ACC112 (cell line): ENCODE measurements around the gene ADAMTS17.

ENCODE experiments used
- H2AFZ ChIP-seq: fragments of 200-600 bp; sonication (generic); one replicate; pipeline ENCODE4 v1.6.0; 2017; ENCODE audit warnings: antibody characterized with exemption, low read length; ENCODE audit not compliant: unreplicated experiment
- H3K27ac ChIP-seq: fragments of 200-600 bp; sonication (generic); 2 replicates; pipeline ENCODE4 v1.5.1; 2014; ENCODE audit warnings: low read depth, mild to moderate bottlenecking, antibody characterized with exemption, low read length, moderate library complexity
- H3K27me3 ChIP-seq: fragments of 200-600 bp; sonication (generic); 2 replicates; pipeline ENCODE4 v1.6.1; 2014; ENCODE audit warnings: mild to moderate bottlenecking, antibody characterized with exemption, low read length, moderate library complexity, mixed read lengths; ENCODE audit not compliant: insufficient read depth
- H3K36me3 ChIP-seq: fragments of 200-600 bp; sonication (generic); 2 replicates; pipeline ENCODE4 v1.6.1; 2016; ENCODE audit warnings: mild to moderate bottlenecking, antibody characterized with exemption, low read length, moderate library complexity, mixed read lengths; ENCODE audit not compliant: insufficient read depth
- H3K4me1 ChIP-seq: fragments of 200-600 bp; sonication (generic); one replicate; pipeline ENCODE4 v1.6.1; 2016; ENCODE audit warnings: low read length, mixed read lengths; ENCODE audit not compliant: insufficient read depth, unreplicated experiment, control insufficient read depth
- H3K4me3 ChIP-seq: fragments of 200-600 bp; sonication (generic); 2 replicates; pipeline ENCODE4 v1.5.1; 2014; ENCODE audit warnings: mild to moderate bottlenecking, low read depth, low read length
- H3K79me2 ChIP-seq: fragments of 200-600 bp; sonication (generic); one replicate; pipeline ENCODE4 v1.6.0; 2016; ENCODE audit warnings: low read length; ENCODE audit not compliant: control insufficient read depth, unreplicated experiment, insufficient read depth

ADAMTS17 gene

DNA sequence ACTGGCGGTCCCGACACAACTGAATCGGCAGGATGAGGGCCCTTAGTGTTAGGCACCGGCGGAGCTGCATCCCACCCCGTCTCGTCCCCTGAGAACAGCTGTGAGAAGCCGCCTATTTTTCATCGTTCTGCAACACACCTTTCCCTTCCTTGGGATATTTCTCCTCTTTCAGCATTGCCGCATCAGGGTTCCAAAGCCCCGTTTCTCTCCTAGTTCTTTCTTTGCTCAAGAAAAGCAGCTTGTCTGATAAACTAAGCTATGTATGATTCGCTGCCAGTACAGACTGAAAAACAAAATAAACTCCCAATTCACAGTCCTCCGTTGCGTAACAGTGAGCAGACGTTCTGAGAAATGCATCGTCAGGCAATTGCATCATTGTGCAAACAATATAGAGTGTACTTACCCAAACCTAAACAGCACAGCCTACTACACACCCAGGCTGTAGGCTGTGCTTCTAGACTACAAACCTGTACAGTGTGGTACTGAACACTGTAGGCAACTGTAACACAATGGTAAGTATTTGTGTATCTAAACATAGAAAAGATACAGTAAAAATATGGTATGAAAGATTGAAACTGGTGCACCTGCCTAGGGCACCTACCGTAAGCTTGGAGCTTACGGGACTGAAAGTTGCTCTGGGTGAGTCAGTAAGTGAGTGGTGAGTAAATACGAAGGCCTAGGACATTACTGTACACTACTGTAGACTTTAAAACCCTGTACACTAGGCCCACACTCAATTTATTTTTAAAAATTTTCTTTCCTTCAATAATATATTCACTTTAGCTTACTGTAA is 8.9 kb upstream of the ADAMTS17 start:
- Histone ChIP-seq H3K4me3 (peak overlapping the region; percentile 90), H3K36me3 (no peaks in the 10 kb centered on the region), H3K79me2 (no peaks in the 10 kb centered on the region), H3K4me1 (no peaks in the 10 kb centered on the region), H2AFZ (peak overlapping the region; percentile 7), H3K27me3 (no peaks in the 10 kb centered on the region), H3K27ac (no peak overlapping the region)

DNA sequence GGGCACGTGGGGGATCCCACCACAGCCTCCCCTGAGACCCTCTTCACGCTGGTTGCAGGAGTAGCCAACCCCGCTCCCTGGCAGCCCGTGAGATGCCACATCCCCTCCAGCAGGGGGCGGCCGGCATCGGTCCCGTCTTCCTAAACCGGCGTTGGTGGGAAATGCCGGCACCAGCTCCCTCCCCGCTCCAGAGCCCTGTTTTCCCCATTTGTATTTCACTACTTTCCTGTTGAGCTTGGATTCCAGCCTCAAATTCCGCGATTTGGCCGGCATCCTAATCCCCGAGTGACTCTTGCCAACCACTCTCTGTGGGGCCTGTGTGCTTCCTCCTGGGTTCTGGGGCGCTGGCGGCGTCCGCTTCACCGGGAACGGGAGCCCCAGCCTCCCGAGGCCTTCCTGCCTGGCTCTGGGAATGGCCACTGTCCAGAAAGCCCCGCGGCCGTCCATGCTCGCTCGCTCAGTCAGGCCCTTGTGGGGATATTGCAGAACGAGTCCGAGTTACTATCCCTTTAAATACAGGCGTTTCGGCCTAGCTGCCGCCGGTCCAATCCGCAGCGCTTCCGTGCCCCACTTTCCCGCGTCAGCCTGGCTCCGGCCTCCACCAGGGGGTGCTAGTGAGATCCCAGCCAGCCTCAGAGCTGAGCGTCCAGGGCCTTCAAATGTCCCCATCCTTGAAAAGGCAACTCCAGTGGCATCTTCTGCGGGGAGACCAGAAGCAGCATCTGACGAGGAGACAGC is 8.1 kb upstream of the ADAMTS17 start:
- H3K4me1 ChIP-seq, result no peaks in the 10 kb centered on the region
- no peaks in the 10 kb centered on the region for H3K79me2 ChIP-seq
- H3K27ac ChIP-seq, result 0 out of 2 replicates have a peak overlapping the region, but pooled peaks have one; percentile 23
- H2AFZ ChIP-seq, result peak overlapping the region; percentile 97
- peak overlapping the region; percentile 90 for H3K4me3 ChIP-seq
- no peaks in the 10 kb centered on the region for H3K27me3 ChIP-seq
- no peaks in the 10 kb centered on the region for H3K36me3 ChIP-seq

DNA sequence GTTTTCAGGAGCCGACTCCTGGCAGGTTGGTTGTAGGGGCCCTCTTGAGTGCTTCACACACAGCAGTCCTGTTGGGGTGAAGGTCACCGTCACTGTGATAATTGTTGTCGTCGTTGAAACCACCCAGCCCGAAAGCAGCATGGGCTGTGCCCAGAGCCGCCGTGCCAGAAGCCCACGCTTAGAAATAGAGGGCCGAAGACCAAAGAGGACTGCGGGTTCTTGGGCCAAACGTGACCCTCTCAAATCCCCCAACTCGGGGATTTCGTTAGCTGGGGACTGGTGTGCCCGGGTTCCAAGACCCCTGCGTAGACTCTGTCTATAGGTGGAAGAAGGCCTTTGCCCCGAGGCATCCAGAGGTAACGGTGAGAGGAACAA is 7.5 kb upstream of the ADAMTS17 start:
- peak overlapping the region; percentile 90 for H3K4me3 ChIP-seq
- H2AFZ ChIP-seq, result no peak overlapping the region
- H3K27ac ChIP-seq, result no peak overlapping the region

DNA sequence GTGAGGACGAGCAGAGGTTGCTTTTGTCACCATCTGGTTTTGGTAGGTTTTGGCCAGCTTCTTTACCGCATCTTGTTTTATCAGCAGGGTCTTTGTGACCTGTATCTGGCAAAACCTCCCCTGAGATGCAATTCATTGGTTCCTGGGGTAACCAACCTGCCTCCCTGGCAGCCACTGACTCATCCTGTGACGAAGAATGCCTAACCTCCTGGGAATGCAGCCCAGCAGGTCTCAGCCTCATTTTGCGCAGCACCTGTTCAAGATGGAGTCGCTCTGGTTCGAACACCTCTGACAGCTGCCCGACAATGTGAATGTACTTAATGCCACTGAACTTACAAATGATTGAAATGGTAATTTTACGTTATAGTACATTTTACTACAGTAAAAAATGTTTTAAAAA is 6.8 kb upstream of the ADAMTS17 start:
- Histone ChIP-seq H3K27me3 (no peaks in the 10 kb centered on the region), H3K36me3 (no peaks in the 10 kb centered on the region), H3K4me1 (no peaks in the 10 kb centered on the region), H2AFZ (no peak overlapping the region), H3K79me2 (no peaks in the 10 kb centered on the region), H3K4me3 (no peak overlapping the region), H3K27ac (no peak overlapping the region)

More for the DNA sequence above, 7.5 kb upstream of the ADAMTS17 start:
- no peaks in the 10 kb centered on the region for H3K27me3 ChIP-seq
- no peaks in the 10 kb centered on the region for H3K79me2 ChIP-seq
- H3K36me3 ChIP-seq, result no peaks in the 10 kb centered on the region
- H3K4me1 ChIP-seq, result no peaks in the 10 kb centered on the region

DNA sequence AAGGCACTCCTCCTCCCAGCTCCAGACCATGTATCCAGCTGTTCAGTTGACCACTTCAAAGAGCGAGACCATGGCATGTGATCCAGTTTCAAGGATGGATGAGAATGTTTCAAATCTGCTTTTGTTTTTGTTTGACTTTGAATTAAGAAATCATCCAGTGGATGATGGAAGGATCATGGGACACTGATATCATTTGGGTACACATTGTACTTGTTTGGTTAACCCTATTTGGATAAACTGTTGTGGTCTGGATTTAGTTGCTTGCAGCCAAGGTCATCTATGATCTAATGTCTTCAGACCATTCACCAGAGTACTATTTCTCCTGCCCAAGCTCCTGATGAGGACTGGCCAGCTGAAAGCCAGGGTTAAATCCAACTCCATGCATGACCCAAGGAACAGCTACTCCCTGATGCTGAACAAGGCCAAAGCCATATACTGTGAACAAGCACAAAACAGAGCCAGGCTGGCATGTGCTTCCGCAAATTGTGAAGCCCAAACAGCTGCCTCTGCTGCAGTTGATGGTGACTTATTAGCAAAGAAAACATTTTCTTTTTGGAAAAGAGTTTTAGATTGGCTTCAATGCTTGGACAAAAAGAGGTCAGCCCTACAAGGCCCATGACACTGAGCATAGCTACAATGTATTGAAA is 5.2 kb upstream of the ADAMTS17 start:
- Histone ChIP-seq H3K36me3 (no peaks in the 10 kb centered on the region), H3K27ac (no peak overlapping the region), H3K27me3 (peaks cover 8% of the 10 kb centered on the region), H3K4me1 (no peaks in the 10 kb centered on the region), H3K4me3 (no peak overlapping the region), H2AFZ (no peak overlapping the region), H3K79me2 (no peaks in the 10 kb centered on the region)

DNA sequence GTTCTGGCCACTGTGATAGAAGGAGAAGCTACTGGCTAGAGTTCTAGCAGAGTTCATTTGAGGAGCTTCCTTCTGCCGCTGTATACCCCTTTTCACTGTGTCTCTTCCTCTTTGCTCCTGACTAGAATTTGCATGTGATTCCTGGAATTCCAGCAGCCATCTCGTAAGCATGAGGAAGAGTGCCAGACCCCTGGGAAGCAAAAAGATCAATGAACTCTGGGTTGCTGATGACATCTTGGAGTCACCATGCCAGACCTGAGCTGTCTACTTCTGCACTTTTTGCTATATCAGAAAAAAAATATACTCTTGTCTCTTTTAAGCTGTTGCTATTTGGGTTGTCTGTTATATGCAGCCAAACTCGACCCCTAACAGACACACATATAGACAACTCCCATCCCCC is 3.7 kb upstream of the ADAMTS17 start:
- peaks cover 13% of the 10 kb centered on the region for H3K27me3 ChIP-seq
- no peak overlapping the region for H3K27ac ChIP-seq
- no peak overlapping the region for H2AFZ ChIP-seq
- H3K4me1 ChIP-seq, result no peaks in the 10 kb centered on the region
- no peaks in the 10 kb centered on the region for H3K36me3 ChIP-seq
- H3K79me2 ChIP-seq, result no peaks in the 10 kb centered on the region
- no peak overlapping the region for H3K4me3 ChIP-seq

DNA sequence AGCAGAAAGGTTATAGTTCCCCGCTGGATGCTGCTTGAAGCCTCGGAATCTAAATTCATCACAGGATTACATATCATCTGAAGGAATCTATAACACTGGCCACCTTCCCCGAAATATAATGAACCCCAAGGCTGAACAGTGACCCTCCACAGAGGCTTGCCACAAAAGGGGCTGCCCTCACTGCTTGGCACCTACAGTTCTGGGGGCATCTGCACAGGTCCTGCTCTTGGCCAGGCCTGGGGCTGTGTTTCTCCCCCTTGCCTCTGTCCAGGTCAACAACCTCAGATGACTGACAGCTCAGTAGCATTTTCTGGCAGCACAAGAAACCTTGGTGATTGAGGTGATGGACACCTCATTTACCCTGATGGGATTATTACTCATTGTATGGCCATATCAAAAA is 1.5 kb upstream of the ADAMTS17 start:
- no peak overlapping the region for H3K27ac ChIP-seq
- no peak overlapping the region for H2AFZ ChIP-seq
- no peak overlapping the region for H3K4me3 ChIP-seq
- H3K27me3 ChIP-seq, result peaks cover 13% of the 10 kb centered on the region
- H3K79me2 ChIP-seq, result no peaks in the 10 kb centered on the region
- H3K36me3 ChIP-seq, result no peaks in the 10 kb centered on the region
- no peaks in the 10 kb centered on the region for H3K4me1 ChIP-seq

DNA sequence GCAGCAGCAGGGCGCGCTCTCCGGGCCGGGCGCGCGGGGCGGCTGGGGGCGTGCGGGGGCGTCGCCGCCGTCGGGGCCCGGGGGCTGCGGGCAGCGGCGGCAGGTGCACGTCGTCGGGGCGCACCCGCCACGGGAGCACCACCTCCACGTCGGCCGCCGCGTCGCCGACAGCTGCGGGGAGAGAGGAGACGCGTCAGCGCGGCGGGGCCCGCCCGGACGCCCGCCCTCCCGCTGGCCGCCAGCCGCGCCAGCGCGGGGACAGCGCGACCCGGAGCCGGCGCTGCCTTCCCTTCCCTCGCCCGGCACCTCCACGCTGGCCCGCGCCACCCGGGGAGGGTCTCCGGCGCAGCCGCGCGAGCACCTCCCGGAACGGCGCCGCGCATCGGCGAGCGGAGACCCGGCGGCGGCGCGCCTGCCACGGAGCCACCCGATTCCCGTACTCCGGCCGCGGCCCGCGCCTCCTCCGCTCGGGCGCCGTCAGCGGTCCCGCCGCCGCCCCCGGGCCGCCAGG is 481 bp downstream of the ADAMTS17 start:
- Histone ChIP-seq H3K36me3 (no peaks in the 10 kb centered on the region), H3K27ac (no peak overlapping the region), H3K4me1 (no peaks in the 10 kb centered on the region), H3K4me3 (0 out of 2 replicates have a peak overlapping the region, but pooled peaks have one; percentile 43), H2AFZ (no peak overlapping the region), H3K79me2 (no peaks in the 10 kb centered on the region), H3K27me3 (peaks cover 13% of the 10 kb centered on the region)

DNA sequence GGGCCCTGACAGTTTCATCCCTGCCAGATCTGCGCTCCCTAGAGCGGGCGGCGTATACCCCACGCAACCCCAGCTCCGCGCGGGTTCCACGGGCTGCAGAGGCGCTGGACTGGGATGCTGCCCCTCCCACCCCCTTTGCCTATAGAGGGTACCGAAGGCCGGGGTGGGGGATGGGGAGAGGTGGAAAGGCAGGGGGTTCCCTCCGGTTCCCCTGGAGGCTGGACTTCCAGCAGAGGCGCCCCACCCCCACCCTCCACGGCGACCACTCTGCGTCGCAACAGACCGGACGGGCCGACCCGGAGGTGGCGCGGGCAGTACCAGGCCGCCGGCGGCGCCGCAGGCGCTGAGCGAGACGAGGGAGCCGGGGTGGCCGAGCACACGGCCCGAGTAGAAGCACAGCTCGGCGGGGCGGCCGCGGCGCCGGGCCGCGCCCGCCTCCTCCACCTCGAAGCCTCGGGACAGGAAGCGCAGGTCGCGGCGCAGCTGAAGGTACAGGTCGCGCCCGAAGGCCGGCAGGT is 995 bp downstream of the ADAMTS17 start:
- no peaks in the 10 kb centered on the region for H3K79me2 ChIP-seq
- H3K4me3 ChIP-seq, result no peak overlapping the region
- H3K4me1 ChIP-seq, result no peaks in the 10 kb centered on the region
- no peak overlapping the region for H3K27ac ChIP-seq
- H3K27me3 ChIP-seq, result peaks cover 13% of the 10 kb centered on the region
- H2AFZ ChIP-seq, result no peak overlapping the region
- no peaks in the 10 kb centered on the region for H3K36me3 ChIP-seq

DNA sequence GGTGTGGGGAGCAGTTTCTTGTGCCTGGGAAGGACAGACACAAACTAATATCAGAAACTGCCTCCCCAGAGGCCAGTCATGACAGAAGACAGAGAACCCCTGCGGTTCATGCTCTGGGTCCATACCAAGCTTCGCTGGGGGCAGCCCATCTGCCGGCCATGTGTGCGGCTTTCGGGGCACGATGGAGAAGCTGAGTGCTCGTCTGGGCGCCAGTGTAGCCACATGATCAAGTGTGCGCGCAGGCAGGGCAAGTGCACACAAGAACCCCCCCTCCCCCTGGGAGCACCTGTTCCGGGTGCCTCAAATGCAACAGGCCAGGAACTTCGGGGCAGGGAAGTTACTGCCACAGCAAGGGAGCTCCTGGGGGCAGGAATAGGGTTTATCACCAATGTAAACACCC is 1.8 kb downstream of the ADAMTS17 start:
- Histone ChIP-seq H3K27ac (no peak overlapping the region), H2AFZ (no peak overlapping the region), H3K4me3 (no peak overlapping the region), H3K4me1 (no peaks in the 10 kb centered on the region), H3K79me2 (no peaks in the 10 kb centered on the region), H3K27me3 (peaks cover 13% of the 10 kb centered on the region), H3K36me3 (no peaks in the 10 kb centered on the region)
